Epidermal melanocyte (primary cell): Measurements from ENCODE around the gene GAGE12F.
"Not testable (repeated sequence)": the region's sequence is repeated elsewhere in the genome, so short reads cannot be mapped to it uniquely, and the experiment has no call there.

ENCODE experiments used
- DNase-seq: peaks from one replicate; pipeline ENCODE4 v3.0.0; 2011; ENCODE audit warnings: low spot score; ENCODE audit not compliant: insufficient read length

GAGE12F gene

DNA sequence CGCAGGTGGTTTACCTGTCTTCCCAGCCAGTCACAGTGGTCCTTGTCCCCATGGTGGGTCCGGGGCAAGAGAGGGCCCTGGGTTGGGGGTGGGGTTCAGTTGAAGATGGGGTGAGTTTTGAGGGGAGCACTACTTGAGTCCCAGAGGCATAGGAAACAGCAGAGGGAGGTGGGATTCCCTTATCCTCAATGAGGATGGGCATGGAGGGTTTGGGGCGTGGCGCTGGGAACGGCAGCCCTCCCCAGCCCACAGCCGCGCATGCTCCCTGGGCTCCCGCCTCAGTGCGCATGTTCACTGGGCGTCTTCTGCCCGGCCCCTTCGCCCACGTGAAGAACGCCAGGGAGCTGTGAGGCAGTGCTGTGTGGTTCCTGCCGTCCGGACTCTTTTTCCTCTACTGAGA lies at the start of gene GAGE12F:
Gene GAGE12F, plus strand, starts transcription at position 301 of the 400 bp plus-strand sequence. CDS start 1,155 bp downstream, outside the sequence.
- DNase-seq, result not testable (repeated sequence)

- DNase-seq, result not testable (repeated sequence)
Observed at GRCh38 chrX:49531877-49532276, 28.8 kb upstream of the GAGE12F start, which contains the start of gene GAGE12C. TSS of gene GAGE12C (plus strand) at chrX:49532177. CDS start at chrX:49533332, 1,155 bp downstream.

DNA sequence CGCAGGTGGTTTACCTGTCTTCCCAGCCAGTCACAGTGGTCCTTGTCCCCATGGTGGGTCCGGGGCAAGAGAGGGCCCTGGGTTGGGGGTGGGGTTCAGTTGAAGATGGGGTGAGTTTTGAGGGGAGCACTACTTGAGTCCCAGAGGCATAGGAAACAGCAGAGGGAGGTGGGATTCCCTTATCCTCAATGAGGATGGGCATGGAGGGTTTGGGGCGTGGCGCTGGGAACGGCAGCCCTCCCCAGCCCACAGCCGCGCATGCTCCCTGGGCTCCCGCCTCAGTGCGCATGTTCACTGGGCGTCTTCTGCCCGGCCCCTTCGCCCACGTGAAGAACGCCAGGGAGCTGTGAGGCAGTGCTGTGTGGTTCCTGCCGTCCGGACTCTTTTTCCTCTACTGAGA lies 19.2 kb upstream of the GAGE12F start, which contains the start of gene GAGE12D:
Gene GAGE12D, plus strand, starts transcription at position 301 of the 400 bp plus-strand sequence. CDS start 1,155 bp downstream, outside the sequence.
- DNase-seq, result not testable (repeated sequence)

- not testable (repeated sequence) for DNase-seq
Observed at GRCh38 chrX:49550989-49551388, 9.7 kb upstream of the GAGE12F start, which contains the start of gene GAGE12E. TSS of gene GAGE12E (plus strand) at chrX:49551289. CDS start at chrX:49552444, 1,155 bp downstream.

DNA sequence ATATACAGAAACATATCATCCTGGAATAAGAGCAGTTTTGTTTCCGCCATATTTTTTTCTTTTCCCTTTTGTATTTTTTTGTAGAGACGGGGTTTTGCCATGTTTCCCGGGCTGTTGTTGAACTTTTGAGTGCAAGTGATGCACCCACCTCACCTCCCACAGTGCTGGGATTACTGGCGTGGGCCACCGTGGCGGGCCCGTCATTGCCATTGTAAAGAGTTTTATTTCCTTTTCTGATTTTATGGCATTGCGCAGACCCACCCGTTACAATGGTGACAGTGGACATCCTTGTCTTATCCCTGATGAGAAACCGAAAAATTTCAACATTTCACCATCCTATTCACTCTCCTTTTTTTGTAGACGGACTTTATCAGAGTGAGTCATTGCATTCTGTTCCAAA lies 8.1 kb downstream of the GAGE12F start:
- DNase-seq, result not testable (repeated sequence)

DNA sequence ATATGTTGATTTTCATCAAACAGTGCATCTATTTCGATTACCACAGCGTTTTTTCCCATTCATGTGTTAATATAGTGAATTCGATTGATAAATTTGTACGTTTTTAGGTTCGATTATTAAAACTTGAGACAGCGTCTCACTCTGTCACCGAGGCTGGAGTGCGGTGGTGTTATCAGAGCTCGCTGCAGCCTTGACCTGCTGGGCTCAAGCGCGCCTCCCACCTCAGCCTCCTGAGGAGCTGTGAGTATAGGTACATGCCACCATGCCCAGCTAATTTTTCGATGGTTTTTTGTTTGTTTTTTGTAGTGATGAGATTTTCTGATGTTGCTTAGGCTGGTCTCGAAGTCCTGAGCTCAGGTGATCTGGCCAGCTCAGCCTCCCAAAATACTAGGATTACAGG lies 8.5 kb downstream of the GAGE12F start:
- not testable (repeated sequence) for DNase-seq

DNA sequence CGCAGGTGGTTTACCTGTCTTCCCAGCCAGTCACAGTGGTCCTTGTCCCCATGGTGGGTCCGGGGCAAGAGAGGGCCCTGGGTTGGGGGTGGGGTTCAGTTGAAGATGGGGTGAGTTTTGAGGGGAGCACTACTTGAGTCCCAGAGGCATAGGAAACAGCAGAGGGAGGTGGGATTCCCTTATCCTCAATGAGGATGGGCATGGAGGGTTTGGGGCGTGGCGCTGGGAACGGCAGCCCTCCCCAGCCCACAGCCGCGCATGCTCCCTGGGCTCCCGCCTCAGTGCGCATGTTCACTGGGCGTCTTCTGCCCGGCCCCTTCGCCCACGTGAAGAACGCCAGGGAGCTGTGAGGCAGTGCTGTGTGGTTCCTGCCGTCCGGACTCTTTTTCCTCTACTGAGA lies 9.5 kb downstream of the GAGE12F start, which contains the start of gene GAGE12G:
Gene GAGE12G, plus strand, starts transcription at position 301 of the 400 bp plus-strand sequence. CDS start 1,155 bp downstream, outside the sequence.
- not testable (repeated sequence) for DNase-seq

DNA sequence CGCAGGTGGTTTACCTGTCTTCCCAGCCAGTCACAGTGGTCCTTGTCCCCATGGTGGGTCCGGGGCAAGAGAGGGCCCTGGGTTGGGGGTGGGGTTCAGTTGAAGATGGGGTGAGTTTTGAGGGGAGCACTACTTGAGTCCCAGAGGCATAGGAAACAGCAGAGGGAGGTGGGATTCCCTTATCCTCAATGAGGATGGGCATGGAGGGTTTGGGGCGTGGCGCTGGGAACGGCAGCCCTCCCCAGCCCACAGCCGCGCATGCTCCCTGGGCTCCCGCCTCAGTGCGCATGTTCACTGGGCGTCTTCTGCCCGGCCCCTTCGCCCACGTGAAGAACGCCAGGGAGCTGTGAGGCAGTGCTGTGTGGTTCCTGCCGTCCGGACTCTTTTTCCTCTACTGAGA lies 19.0 kb downstream of the GAGE12F start, which contains the start of gene GAGE12H:
Gene GAGE12H, plus strand, starts transcription at position 301 of the 400 bp plus-strand sequence. CDS start 1,155 bp downstream, outside the sequence.
- not testable (repeated sequence) for DNase-seq

- DNase-seq, result not testable (repeated sequence)
Observed at GRCh38 chrX:49589196-49589595, 28.6 kb downstream of the GAGE12F start, which contains the start of gene GAGE2A. TSS of gene GAGE2A (plus strand) at chrX:49589496. CDS start at chrX:49590651, 1,155 bp downstream.

- not testable (repeated sequence) for DNase-seq
Observed at GRCh38 chrX:49589769-49590478, 29.3 kb downstream of the GAGE12F start.

GRCh38 chrX:49590488-49590887 lies 29.8 kb downstream of the GAGE12F start:
- not testable (repeated sequence) for DNase-seq

DNA sequence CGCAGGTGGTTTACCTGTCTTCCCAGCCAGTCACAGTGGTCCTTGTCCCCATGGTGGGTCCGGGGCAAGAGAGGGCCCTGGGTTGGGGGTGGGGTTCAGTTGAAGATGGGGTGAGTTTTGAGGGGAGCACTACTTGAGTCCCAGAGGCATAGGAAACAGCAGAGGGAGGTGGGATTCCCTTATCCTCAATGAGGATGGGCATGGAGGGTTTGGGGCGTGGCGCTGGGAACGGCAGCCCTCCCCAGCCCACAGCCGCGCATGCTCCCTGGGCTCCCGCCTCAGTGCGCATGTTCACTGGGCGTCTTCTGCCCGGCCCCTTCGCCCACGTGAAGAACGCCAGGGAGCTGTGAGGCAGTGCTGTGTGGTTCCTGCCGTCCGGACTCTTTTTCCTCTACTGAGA lies 38.1 kb downstream of the GAGE12F start, which contains the start of gene GAGE1:
Gene GAGE1, plus strand, starts transcription at position 301 of the 400 bp plus-strand sequence. CDS start 1,155 bp downstream, outside the sequence.
- DNase-seq, result not testable (repeated sequence)

DNA sequence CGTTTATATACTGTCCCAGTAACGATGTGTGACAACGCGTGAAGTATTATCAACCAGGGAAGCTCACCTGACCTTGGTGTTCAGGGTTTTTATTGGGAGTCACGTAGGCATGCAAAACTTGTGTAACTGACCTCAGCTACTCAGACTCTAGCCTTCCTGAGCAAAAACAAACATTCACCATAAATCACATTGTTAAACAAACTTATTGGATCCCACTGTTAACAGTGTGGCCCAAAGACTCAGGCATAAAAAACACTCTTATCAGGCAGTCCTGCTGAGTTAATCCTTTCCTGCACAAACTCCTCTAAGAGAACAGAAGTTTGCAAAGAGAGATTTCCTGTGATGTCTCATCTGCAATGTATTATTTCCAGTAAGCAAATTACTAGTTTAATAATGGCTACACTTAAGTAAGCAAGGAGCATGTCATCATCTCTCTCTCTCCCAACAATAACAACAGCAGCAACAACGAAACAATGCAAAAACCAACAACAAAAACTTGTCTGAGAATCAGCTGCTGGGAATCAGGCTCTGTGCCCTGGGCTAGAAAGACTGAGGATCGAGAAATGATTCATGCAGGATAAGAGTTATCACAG lies 50.2 kb downstream of the GAGE12F start:
- DNase-seq, result no peak
